Inflammatory macrophage treated with lipopolysaccharide for 4 hours (primary cell): ENCODE results near the gene PDLIM4.

Experiments used
- DNase-seq: peaks from one replicate; pipeline ENCODE4 v3.0.0-alpha.2; 2020

PDLIM4 gene

DNA sequence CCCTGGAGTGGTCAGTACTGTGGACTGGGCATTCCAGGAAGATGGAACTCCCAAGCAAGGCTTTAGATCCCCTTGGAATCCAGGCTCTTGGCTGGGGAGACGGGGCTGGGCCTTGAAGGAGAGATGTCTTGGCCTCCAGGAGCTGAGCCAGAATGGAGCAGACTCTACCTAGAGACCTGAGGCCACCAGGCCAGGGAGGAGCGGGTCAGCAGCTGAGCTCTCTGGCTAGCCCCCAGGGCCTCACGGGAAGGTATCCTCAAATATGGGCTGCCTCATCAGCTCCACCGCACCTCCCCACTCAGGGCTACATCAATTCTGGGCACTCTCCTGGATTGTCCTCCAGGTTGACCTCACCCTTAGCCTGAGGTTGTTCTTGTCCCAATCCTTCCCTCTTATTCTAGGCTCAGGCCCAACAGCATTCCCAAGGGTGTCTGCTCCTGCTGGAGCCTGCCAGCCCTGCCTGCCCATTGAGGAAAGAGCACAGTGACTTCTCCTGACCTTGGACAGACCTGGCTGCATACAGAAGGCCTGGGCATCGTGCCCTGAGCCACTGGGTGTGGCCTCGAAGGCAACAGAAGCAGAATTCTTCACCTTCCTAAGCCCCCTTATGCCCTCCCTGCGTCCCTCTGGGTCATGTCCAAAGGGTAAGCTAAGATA is 3.0 kb upstream of the PDLIM4 start:
- DNase-seq = no peak

GRCh38 chr5:132256086-132256782 is 1.3 kb upstream of the PDLIM4 start:
- no peak for DNase-seq

GRCh38 chr5:132256783-132257130 is 739 bp upstream of the PDLIM4 start:
- no peak for DNase-seq

DNA sequence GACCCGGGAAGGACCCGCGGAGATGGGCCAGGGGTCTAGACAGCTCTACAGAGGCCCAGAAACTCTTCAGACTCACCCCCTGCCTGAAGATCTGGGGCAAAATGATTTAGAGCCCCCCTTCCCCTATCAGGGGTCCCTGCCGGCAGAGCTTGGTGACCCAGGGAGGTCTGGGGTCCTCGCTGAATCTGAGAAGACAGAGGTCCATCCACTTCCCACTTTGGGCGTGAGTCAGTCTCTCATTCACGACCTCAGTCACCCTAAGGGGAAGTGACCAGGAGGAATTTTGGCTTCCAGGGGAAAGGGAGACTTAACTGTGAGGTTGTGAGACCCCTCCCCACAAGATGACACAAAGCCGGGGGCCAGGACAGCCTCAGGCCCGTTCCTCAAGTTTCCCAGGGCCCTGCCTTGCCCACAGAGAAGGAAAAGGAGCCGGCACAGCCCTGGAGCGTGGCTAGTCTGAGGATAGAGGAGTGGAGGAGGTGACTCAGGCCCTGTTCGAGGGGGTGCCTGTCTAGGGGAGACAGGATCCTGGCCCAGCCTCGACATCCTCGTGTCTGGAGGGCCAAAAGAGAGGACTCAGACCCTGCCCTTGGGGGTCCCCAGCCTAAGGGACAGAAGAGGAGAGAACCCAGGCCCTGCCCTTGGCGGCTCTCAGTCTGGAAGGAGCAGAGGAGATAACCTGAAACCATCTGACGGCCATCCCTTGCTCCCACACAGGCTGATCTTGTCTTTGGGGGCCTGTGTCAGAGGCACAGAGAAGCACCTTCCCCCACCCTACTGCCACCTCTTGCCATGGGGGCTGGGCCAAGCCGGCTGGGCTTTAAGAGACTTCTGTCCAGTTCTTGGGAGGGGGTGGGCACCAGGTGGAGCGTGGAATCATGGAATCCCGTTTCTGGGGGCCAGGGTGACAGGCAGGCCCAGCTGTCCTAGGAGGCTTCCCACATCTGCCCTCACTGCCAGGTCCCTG is 889 bp downstream of the PDLIM4 start:
- DNase-seq = peak; percentile 70

DNA sequence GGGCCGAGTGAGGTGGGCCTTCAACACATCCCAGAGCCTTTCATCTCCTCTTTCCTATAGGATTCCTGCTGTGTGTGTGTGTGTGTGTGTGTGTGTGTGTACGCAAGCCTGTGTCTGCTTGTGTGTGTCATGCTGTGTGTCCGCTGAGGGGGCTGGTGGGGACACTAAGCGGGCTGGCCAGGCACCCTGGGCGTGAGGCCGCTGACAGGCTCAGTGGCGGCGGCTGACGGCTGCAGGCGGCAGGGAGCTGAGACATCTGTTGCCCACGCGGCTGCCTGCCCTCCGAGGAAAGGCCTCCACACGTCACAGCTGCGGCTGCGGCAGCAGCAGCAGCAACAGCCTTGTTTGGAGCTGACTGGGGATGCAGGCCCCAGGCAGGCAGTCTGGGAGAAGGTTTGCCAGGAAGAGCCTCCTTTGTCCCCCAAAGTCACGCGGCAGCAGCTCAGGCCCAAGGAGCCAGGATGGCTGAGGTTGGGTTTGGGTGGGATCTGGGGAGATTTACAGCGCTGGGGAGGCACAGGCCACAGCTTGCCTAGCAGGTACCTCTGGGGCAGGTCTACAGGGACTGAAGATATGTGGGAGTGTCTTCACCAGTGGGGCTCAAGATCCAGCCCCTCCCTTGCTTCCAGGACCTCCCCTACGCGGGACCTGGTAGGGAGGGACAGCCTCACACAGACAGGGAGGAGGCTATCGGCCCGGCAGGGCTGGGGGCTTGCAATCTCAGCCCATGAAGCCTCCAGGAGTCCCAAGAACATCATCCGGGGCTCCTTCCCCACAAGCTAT is 1.8 kb downstream of the PDLIM4 start:
- no peak for DNase-seq

DNA sequence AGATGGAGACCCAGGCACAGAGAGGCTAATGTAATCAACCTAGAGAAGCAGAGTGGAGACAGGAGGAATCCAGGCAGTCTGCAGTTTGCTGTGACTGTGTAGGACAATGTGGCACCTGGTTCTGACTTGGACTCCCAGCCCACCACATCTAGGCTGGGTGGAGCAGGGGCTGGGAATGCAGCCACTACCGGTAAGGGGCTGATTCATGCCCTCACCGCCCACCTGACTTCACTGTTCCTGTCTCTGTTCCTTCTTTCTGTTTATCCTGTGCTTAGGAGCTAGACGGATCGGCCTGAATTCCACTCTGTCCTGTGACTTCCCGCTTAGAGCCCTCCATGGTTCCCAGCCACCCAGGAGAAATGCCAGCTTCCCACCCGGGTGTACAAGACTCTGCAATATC is 2.6 kb downstream of the PDLIM4 start:
- peak; percentile 63 for DNase-seq

DNA sequence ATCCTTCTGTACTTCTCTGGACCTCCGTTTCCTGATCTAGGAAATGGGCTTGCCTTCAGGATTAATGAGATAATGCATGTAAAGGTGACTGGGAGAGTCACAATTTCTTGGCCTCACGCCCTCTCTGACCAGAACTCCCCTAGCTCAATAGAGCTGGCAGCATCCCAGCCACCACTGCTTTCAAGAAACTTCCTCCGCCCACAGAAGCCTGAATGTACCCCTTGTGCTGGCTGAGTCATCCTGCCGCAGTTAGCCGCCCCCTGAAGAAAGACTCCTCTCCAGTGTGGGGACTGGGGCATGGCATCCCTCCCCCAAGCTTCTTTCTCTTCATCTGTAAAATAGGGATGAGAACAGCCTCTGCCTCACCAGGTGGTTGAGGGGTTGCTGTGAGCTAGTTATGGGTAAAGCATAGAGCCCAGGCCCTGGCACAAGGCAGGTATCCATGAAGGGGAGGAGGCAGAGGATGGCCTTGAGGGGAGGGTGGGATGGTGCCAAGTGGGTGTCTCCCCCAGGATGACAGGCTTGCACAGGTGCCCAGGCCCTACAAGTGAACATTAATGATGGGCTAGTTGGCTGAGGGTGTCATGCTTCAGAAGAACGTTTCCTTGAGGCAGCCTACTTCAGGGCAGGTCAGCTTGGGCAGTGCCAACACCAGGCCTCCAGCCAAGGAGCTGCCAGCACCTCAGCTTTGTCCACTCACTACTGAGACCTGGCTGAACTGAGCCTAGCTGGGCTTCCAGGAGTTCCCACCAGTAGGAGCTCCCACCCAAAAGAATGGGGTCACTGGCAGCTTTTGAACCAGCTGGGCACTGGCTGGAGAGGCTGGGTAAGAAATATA is 3.4 kb downstream of the PDLIM4 start:
- peak; percentile 84 for DNase-seq

- DNase-seq = no peak
These were observed 4.7 kb downstream of the PDLIM4 start for GRCh38 chr5:132261881-132262845.

DNA sequence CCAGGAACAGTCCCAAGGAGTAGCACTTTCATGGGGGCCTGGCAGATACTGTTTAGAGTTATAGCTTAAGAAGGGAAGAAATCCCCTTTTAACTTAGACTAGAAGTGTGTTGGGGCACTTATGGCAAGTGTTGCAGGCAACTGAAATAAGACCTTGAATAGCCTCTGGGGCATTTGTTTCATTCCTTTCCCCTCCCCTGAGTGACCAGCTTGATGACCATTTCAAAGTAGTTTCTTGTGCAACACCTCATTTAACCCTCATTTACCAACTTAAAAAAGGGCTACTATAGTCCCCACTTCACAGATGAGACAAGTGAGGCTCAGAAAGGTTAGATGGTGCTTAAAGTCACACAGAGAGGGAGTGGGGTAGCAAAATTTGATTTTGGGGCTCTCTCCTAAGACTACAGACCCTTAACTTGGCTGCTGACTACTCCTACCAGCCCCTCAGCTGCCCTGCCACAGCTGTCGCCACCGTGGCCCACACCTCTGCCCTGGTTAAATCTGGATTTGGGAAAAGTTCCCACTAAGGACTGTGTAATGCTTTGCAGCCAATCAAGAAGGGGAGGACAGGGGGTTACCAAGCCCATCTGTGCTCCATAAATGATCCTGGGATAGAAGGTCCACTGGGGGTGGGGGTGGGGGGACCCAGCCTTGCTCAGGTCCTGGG is 5.5 kb downstream of the PDLIM4 start:
- DNase-seq = peak; percentile 8

GRCh38 chr5:132263548-132264261 is 6.2 kb downstream of the PDLIM4 start:
- peak; percentile 44 for DNase-seq

- DNase-seq = no peak
These were observed 7.2 kb downstream of the PDLIM4 start for GRCh38 chr5:132264546-132265335.

- peak; percentile 50 for DNase-seq
These were observed 8.0 kb downstream of the PDLIM4 start for GRCh38 chr5:132265336-132266030.

- DNase-seq = no peak
These were observed 8.7 kb downstream of the PDLIM4 start for GRCh38 chr5:132266031-132266835.

- DNase-seq = no peak
These were observed 9.3 kb downstream of the PDLIM4 start for GRCh38 chr5:132266836-132267160.

GRCh38 chr5:132267166-132267739 is 9.8 kb downstream of the PDLIM4 start:
- DNase-seq = no peak

GRCh38 chr5:132267931-132268768 is 10.7 kb downstream of the PDLIM4 start:
- no peak for DNase-seq
